ENCODE results near the gene SUPT5H. TPM values are rescaled to one million over a fixed set of nuclear protein-coding genes. Genes with fewer than 3 reads are reported as not detected.

SUPT5H gene
- total and polyA plus RNA-seq, 2 of the 13 experiments (the other 11 are each of a cell fraction or from before 2014, with no cell fraction given), result 48.2 to 51.7 TPM

GRCh38 chr19:39416152-39417120 is 28.9 kb upstream of the SUPT5H start (continued):
- TF ChIP-seq PRDM10 (CRISPR knock-in tag; IDR thresholded peaks at IDR 0.05; ENCODE audit: low read depth) (no peak), NBN (conservative IDR thresholded peaks at IDR 0.05) (no peak)

- POLR2A ChIA-PET, result interaction anchor here (2.1 to 4.2 kb wide), 2 partner anchors 11 to 18 kb away, joined by 13 to 31 read pairs; partner anchors contain the start of gene RPS16
- Histone ChIP-seq H3K9me3 (ENCODE audit: low read length) (no peaks in the 10 kb centered on the region), H3K4me1 (ENCODE audit: insufficient read depth, low read length) (peaks cover 32% of the 10 kb centered on the region), H4K20me1 (ENCODE audit: insufficient read depth, low read length) (no peaks in the 10 kb centered on the region), H2AFZ (ENCODE audit: low read length) (no peak overlapping the region), H3K4me3 (replicated peaks in 1 of 3; ENCODE audit: insufficient read depth in 1 of 3, low read depth in 2 of 3, low read length in 3 of 3) (no peak overlapping the region), H3K27me3 (ENCODE audit: control insufficient read depth in 1 of 2, insufficient read depth in 2 of 2, low read length in 2 of 2) (no peaks in the 10 kb centered on the region), H3K9ac (ENCODE audit: insufficient read depth, low read depth, low read length) (no peak overlapping the region), H3K79me2 (ENCODE audit: insufficient read depth, low read length) (peaks cover 6% of the 10 kb centered on the region), H3K36me3 (replicated peaks in 1 of 2; ENCODE audit: control insufficient read depth in 1 of 2, insufficient read depth in 2 of 2, low read length in 2 of 2) (peaks cover 4 to 10% of the 10 kb centered on the region in 2 experiments; a peak in 4 of 5 replicates), H3K27ac (ENCODE audit: extremely low read length, insufficient read depth, low read length) (no peak overlapping the region), H3K4me2 (ENCODE audit: low read depth, low read length) (no peak overlapping the region)
- CTCF ChIA-PET (ENCODE audit: low intra/inter-chr PET ratio, low total read pairs), result no interaction called here
- intact Hi-C loops (cut with micrococcal nuclease; ENCODE audit: unreplicated experiment) (loop anchor here (10.0 kb wide), 1 partner anchor 117 kb away; the partner anchor contains the start of gene EID2B), in situ Hi-C loops (cut with HindIII; ENCODE audit: extremely low pct_ligation_motif_present, low pct_unique_long_range_greater_than_20kb) (no loop called here)
- DNase-seq (ENCODE audit: low spot score) (no peak), ATAC-seq (no peak), FAIRE-seq (no peak)
- WGBS (ENCODE audit: low lambda C conversion rate), result 96% methylated on average over 26 of the region's 30 CpGs
- no TSS peak for BruUV-seq (replicated peaks)
- TF ChIP-seq NFKB2 (CRISPR knock-in tag; IDR thresholded peaks at IDR 0.05; ENCODE audit: borderline replicate concordance) (no peak), KDM6A (CRISPR knock-in tag; IDR thresholded peaks at IDR 0.05; ENCODE audit: low read depth) (no peak), MAF1 (CRISPR knock-in tag; IDR thresholded peaks at IDR 0.05; ENCODE audit: borderline replicate concordance) (no peak), NPAS2 (CRISPR knock-in tag; IDR thresholded peaks at IDR 0.05; ENCODE audit: borderline replicate concordance) (no peak), TAF15 (IDR thresholded peaks at IDR 0.05; ENCODE audit: low read depth, low read length, poor library complexity, severe bottlenecking) (no peak), ZSCAN30 (CRISPR knock-in tag; IDR thresholded peaks at IDR 0.05) (no peak)
- TF ChIP-seq, protein P1, sequence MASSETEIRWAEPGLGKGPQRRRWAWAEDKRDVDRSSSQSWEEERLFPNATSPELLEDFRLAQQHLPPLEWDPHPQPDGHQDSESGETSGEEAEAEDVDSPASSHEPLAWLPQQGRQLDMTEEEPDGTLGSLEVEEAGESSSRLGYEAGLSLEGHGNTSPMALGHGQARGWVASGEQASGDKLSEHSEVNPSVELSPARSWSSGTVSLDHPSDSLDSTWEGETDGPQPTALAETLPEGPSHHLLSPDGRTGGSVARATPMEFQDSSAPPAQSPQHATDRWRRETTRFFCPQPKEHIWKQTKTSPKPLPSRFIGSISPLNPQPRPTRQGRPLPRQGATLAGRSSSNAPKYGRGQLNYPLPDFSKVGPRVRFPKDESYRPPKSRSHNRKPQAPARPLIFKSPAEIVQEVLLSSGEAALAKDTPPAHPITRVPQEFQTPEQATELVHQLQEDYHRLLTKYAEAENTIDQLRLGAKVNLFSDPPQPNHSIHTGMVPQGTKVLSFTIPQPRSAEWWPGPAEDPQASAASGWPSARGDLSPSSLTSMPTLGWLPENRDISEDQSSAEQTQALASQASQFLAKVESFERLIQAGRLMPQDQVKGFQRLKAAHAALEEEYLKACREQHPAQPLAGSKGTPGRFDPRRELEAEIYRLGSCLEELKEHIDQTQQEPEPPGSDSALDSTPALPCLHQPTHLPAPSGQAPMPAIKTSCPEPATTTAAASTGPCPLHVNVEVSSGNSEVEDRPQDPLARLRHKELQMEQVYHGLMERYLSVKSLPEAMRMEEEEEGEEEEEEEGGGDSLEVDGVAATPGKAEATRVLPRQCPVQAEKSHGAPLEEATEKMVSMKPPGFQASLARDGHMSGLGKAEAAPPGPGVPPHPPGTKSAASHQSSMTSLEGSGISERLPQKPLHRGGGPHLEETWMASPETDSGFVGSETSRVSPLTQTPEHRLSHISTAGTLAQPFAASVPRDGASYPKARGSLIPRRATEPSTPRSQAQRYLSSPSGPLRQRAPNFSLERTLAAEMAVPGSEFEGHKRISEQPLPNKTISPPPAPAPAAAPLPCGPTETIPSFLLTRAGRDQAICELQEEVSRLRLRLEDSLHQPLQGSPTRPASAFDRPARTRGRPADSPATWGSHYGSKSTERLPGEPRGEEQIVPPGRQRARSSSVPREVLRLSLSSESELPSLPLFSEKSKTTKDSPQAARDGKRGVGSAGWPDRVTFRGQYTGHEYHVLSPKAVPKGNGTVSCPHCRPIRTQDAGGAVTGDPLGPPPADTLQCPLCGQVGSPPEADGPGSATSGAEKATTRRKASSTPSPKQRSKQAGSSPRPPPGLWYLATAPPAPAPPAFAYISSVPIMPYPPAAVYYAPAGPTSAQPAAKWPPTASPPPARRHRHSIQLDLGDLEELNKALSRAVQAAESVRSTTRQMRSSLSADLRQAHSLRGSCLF (CRISPR knock-in tag; IDR thresholded peaks at IDR 0.05; ENCODE audit: borderline replicate concordance), result no peak
- TF ChIP-seq, protein P2, sequence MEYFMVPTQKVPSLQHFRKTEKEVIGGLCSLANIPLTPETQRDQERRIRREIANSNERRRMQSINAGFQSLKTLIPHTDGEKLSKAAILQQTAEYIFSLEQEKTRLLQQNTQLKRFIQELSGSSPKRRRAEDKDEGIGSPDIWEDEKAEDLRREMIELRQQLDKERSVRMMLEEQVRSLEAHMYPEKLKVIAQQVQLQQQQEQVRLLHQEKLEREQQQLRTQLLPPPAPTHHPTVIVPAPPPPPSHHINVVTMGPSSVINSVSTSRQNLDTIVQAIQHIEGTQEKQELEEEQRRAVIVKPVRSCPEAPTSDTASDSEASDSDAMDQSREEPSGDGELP (IDR thresholded peaks at IDR 0.05; ENCODE audit: borderline replicate concordance, low read depth), result no peak
These were observed 27.8 kb upstream of the SUPT5H start for GRCh38 chr19:39417463-39418181.
